ENCODE measurements around the gene ADCY5.

GRCh38 chr3:123371859-123372685, 76.8 kb downstream of the ADCY5 start:
- TF ChIP-seq CTCF (IDR thresholded peaks at IDR 0.05) (no peak), POLR2A (IDR thresholded peaks at IDR 0.05) (no peak), EP300 (IDR thresholded peaks at IDR 0.05) (no peak)
